Measurements from ENCODE around the gene SETDB1.

The SETDB1 gene

GRCh38 chr1:150968491-150968890, 42.3 kb downstream of the SETDB1 start:
- DNase-seq (ENCODE audit: low read depth in 2 of 2) = no peak
- no peak for TF ChIP-seq CTCF (IDR thresholded peaks at IDR 0.05; ENCODE audit: low read depth, low read length)
- no peak overlapping the region for H3K4me3 ChIP-seq (replicated peaks in 1 of 2; ENCODE audit: low read depth in 2 of 2, low read length in 2 of 2)

GRCh38 chr1:150969626-150970025, 43.5 kb downstream of the SETDB1 start:
- H3K4me3 ChIP-seq (replicated peaks in 1 of 2; ENCODE audit: low read depth in 2 of 2, low read length in 2 of 2) = no peak overlapping the region
- no peak for DNase-seq (ENCODE audit: low read depth in 2 of 2)
- no peak for TF ChIP-seq CTCF (IDR thresholded peaks at IDR 0.05; ENCODE audit: low read depth, low read length)

GRCh38 chr1:150970808-150971582, 44.8 kb downstream of the SETDB1 start:
- H3K4me3 ChIP-seq (replicated peaks in 1 of 2; ENCODE audit: low read depth in 2 of 2, low read length in 2 of 2) = no peak overlapping the region
- no peak for TF ChIP-seq CTCF (IDR thresholded peaks at IDR 0.05; ENCODE audit: low read depth, low read length)
- DNase-seq (ENCODE audit: low read depth in 2 of 2) = peak; percentile 52 to 76

- DNase-seq (ENCODE audit: low read depth in 2 of 2) = no peak
- TF ChIP-seq CTCF (IDR thresholded peaks at IDR 0.05; ENCODE audit: low read depth, low read length) = peak; percentile 27
- H3K4me3 ChIP-seq (replicated peaks in 1 of 2; ENCODE audit: low read depth in 2 of 2, low read length in 2 of 2) = peak overlapping the region; percentile 2 to 86
These were observed 45.6 kb downstream of the SETDB1 start for GRCh38 chr1:150971583-150972416.

GRCh38 chr1:150972417-150972940, 46.3 kb downstream of the SETDB1 start:
- H3K4me3 ChIP-seq (replicated peaks in 1 of 2; ENCODE audit: low read depth in 2 of 2, low read length in 2 of 2) = peak overlapping the region; percentile 86 to 89
- no peak for TF ChIP-seq CTCF (IDR thresholded peaks at IDR 0.05; ENCODE audit: low read depth, low read length)
- no peak for DNase-seq (ENCODE audit: low read depth in 2 of 2)

GRCh38 chr1:150973258-150973835, 47.2 kb downstream of the SETDB1 start:
- TF ChIP-seq CTCF (IDR thresholded peaks at IDR 0.05; ENCODE audit: low read depth, low read length) = no peak
- H3K4me3 ChIP-seq (replicated peaks in 1 of 2; ENCODE audit: low read depth in 2 of 2, low read length in 2 of 2) = peak overlapping the region; percentile 86 to 89
- DNase-seq (ENCODE audit: low read depth in 2 of 2) = no peak

All from cardiac fibroblast (primary cell).